ENCODE measurements around the gene STX5.

GRCh38 chr11:62787005-62787759, 44.7 kb downstream of the STX5 start, which contains the start of gene TMEM179B:
- TF ChIP-seq CTCF (IDR thresholded peaks at IDR 0.05 in 4 of 5, conservative IDR thresholded peaks at IDR 0.05 in 1 of 5) (peak in 3 of 5 experiments; percentile 2 to 54 (median 36)), POLR2A (IDR thresholded peaks at IDR 0.05) (peak; percentile 96 to 97)
